A673 (cell line): ENCODE data around the gene EYA3. TPM values are rescaled to one million over a fixed set of nuclear protein-coding genes. Genes with fewer than 3 reads are reported as not detected.
A peak's percentile ranks its signal among the peaks of the same experiment; 100 is the strongest.

Experiments used
- BruUV-seq: library from RNA; stranded (reverse); fragments of 400-500 nt; replicated peaks from 2 replicates; lab custom pipeline; 2021; lab: Mats Ljungman, UMichigan
- CTCF ChIA-PET: fragments of 300-600 bp; sonication (Branson Sonifier 250); formaldehyde crosslinking; loops from one replicate; lab custom pipeline; 2022; ENCODE audit warnings: antibody characterized with exemption; lab: Charles Lee
- POLR2A ChIA-PET: fragments of 300-600 bp; sonication (Branson Sonifier 250); formaldehyde crosslinking; loops from one replicate; lab custom pipeline; 2022; ENCODE audit warnings: antibody characterized with exemption; ENCODE audit not compliant: low non-redundant PET; lab: Charles Lee
- DNase-seq: peaks from one replicate; pipeline ENCODE4 v3.0.0-alpha.2; 2015; ENCODE audit warnings: low spot score
- H3K27ac ChIP-seq: fragments of 200-600 bp; sonication (generic); 2 replicates; pipeline ENCODE4 v1.5.1; 2016; ENCODE audit warnings: mixed run types, low read depth, mild to moderate bottlenecking, mixed read lengths, antibody characterized with exemption, low read length; ENCODE audit not compliant: poor library complexity, severe bottlenecking
- H3K27me3 ChIP-seq: fragments of 200-600 bp; sonication (generic); replicated peaks from 2 replicates; pipeline ENCODE4 v1.6.1; 2017; ENCODE audit warnings: mixed run types, low read depth, mild to moderate bottlenecking, mixed read lengths, antibody characterized with exemption, low read length; ENCODE audit not compliant: insufficient read depth, poor library complexity
- H3K36me3 ChIP-seq: fragments of 200-600 bp; sonication (generic); 2 replicates; pipeline ENCODE4 v1.6.1; 2016; ENCODE audit warnings: mixed run types, mild to moderate bottlenecking, mixed read lengths, antibody characterized with exemption, low read length; ENCODE audit not compliant: insufficient read depth, poor library complexity, severe bottlenecking
- H3K4me1 ChIP-seq: fragments of 200-600 bp; sonication (generic); 2 replicates; pipeline ENCODE4 v1.6.1; 2017; ENCODE audit warnings: mixed run types, mild to moderate bottlenecking, mixed read lengths, antibody characterized with exemption, low read length; ENCODE audit not compliant: insufficient read depth, poor library complexity, severe bottlenecking
- H3K4me3 ChIP-seq: fragments of 200-600 bp; sonication (generic); 2 replicates; pipeline ENCODE4 v1.5.1; 2016; ENCODE audit warnings: low read depth, mixed run types, mild to moderate bottlenecking, mixed read lengths, low read length; ENCODE audit not compliant: poor library complexity, severe bottlenecking
- H3K9me3 ChIP-seq: fragments of 200-600 bp; sonication (generic); 2 replicates; pipeline ENCODE4 v1.6.1; 2016; ENCODE audit warnings: mixed run types, low read depth, mild to moderate bottlenecking, mixed read lengths, antibody characterized with exemption, low read length; ENCODE audit not compliant: poor library complexity, severe bottlenecking
- CTCF ChIP-seq: fragments of 300-800, 200-600 bp; sonication (generic); conservative IDR thresholded peaks from 2 replicates; pipeline ENCODE4 v1.5.1; 2017; ENCODE audit warnings: low read depth, mild to moderate bottlenecking, antibody characterized with exemption, low read length, moderate library complexity, mixed read lengths
- EZH2 ChIP-seq: fragments of 200-600 bp; sonication (generic); IDR thresholded peaks from 2 replicates; pipeline ENCODE4 v1.6.1; 2017; ENCODE audit warnings: borderline replicate concordance, low read depth, mild to moderate bottlenecking, mixed read lengths, antibody characterized with exemption, low read length; ENCODE audit not compliant: poor library complexity, severe bottlenecking
- intact Hi-C: fragments of 100-400 bp; cut with micrococcal nuclease; formaldehyde crosslinking; loops from one replicate; pipeline ENCODE4 v1.10.0; 2022; ENCODE audit not compliant: unreplicated experiment
- total RNA-seq: library from RNA; stranded (reverse); gene quantifications from 2 replicates; pipeline ENCODE4 v1.2.3, GENCODE V29; 2021

The EYA3 gene
- total RNA-seq, 1 experiment from 2014 or later = 33.4 TPM

- H3K4me1 ChIP-seq = no peaks in the 10 kb centered on the region
- H3K27me3 ChIP-seq = no peaks in the 10 kb centered on the region
- ChIA-PET CTCF (no interaction called here), POLR2A (no interaction called here)
- no peak overlapping the region for H3K4me3 ChIP-seq
- peaks cover 52% of the 10 kb centered on the region for H3K36me3 ChIP-seq
- intact Hi-C loops = no loop called here
- no TSS peak for BruUV-seq
- TF ChIP-seq EZH2 (no peak), CTCF (no peak)
- DNase-seq = no peak
- H3K9me3 ChIP-seq = no peaks in the 10 kb centered on the region
- H3K27ac ChIP-seq = no peak overlapping the region
Measured at GRCh38 chr1:27992276-27992675, 96.1 kb downstream of the EYA3 start.

- Histone ChIP-seq H3K36me3 (peaks cover 43% of the 10 kb centered on the region), H3K4me1 (no peaks in the 10 kb centered on the region), H3K4me3 (no peak overlapping the region), H3K27ac (no peak overlapping the region), H3K9me3 (no peaks in the 10 kb centered on the region), H3K27me3 (no peaks in the 10 kb centered on the region)
- no peak for DNase-seq
- ChIA-PET POLR2A (no interaction called here), CTCF (no interaction called here)
- no TSS peak for BruUV-seq
- intact Hi-C loops = no loop called here
- TF ChIP-seq EZH2 = no peak
- TF ChIP-seq CTCF = no peak
Measured at GRCh38 chr1:27990920-27991537, 97.4 kb downstream of the EYA3 start.

GRCh38 chr1:27981145-27981544 lies 107.3 kb downstream of the EYA3 start:
- Histone ChIP-seq H3K27ac (no peak overlapping the region), H3K27me3 (no peaks in the 10 kb centered on the region), H3K36me3 (no peaks in the 10 kb centered on the region), H3K9me3 (no peaks in the 10 kb centered on the region), H3K4me1 (peaks cover 8% of the 10 kb centered on the region), H3K4me3 (no peak overlapping the region)
- no peak for TF ChIP-seq CTCF
- no peak for TF ChIP-seq EZH2
- DNase-seq = peak; percentile 18
- BruUV-seq = no TSS peak
- POLR2A ChIA-PET = interaction anchor here (0.7 kb wide), 1 partner anchor 43 kb away, joined by 4 read pairs; no protein-coding TSS in a partner anchor
- CTCF ChIA-PET = interaction anchor here (2.4 to 2.5 kb wide), 2 partner anchors 41 to 123 kb away, joined by 8 to 9 read pairs; no protein-coding TSS in a partner anchor
- intact Hi-C loops = no loop called here
